CD8-positive, alpha-beta memory T cell (primary cell): ENCODE results near the gene SERPIND1. TPM values are rescaled to one million over a fixed set of nuclear protein-coding genes. Genes with fewer than 3 reads are reported as not detected.
"Not testable (repeated sequence)": the region's sequence is repeated elsewhere in the genome, so short reads cannot be mapped to it uniquely, and the experiment has no call there.

Source experiments
- CTCF ChIA-PET: fragments of 350-600 bp; sonication (Branson Sonifier 250); formaldehyde crosslinking; loops from one replicate; lab custom pipeline; 2021; ENCODE audit warnings: antibody characterized with exemption; lab: Charles Lee
- POLR2A ChIA-PET: fragments of 350-600 bp; sonication (Branson Sonifier 250); formaldehyde crosslinking; loops from one replicate; lab custom pipeline; 2021; ENCODE audit warnings: antibody characterized with exemption; lab: Charles Lee
- DNase-seq, 5 donors: peaks; one replicate each; pipeline versions ENCODE4 v3.0.0 to v3.0.0-alpha.2; 2020 to 2022; ENCODE audit warnings: mixed read lengths in 1 of 5
- H3K27ac ChIP-seq: one replicate; pipeline ENCODE4 v1.7.0; 2013; ENCODE audit warnings: low read depth, mild to moderate bottlenecking, low read length, moderate library complexity
- H3K27me3 ChIP-seq: 2 replicates; pipeline ENCODE4 v1.7.0; 2013; ENCODE audit warnings: low read length, mild to moderate bottlenecking; ENCODE audit not compliant: insufficient read depth, poor library complexity, severe bottlenecking
- H3K36me3 ChIP-seq: 2 replicates; pipeline ENCODE4 v1.7.0; 2013; ENCODE audit warnings: mild to moderate bottlenecking, low read length, moderate library complexity; ENCODE audit not compliant: insufficient read depth
- H3K4me1 ChIP-seq: 2 replicates; pipeline ENCODE4 v1.7.0; 2013; ENCODE audit warnings: mild to moderate bottlenecking, low read length, moderate library complexity; ENCODE audit not compliant: insufficient read depth
- H3K4me3 ChIP-seq: 2 replicates; pipeline ENCODE4 v1.7.0; 2013; ENCODE audit warnings: mild to moderate bottlenecking, low read length
- H3K9me3 ChIP-seq: 2 replicates; pipeline ENCODE4 v1.7.0; 2013; ENCODE audit warnings: mild to moderate bottlenecking, low read length
- H3K27ac Mint-ChIP-seq, 8 donors: one replicate each; pipeline ENCODE4 v1.8.0; 2020 to 2021; ENCODE audit warnings: mixed read lengths in 8 of 8, mild to moderate bottlenecking in 6 of 8, inconsistent platforms in 3 of 8, moderate library complexity in 3 of 8
- H3K27me3 Mint-ChIP-seq, 2 donors: one replicate each; pipeline ENCODE4 v1.8.0; 2020 to 2021; ENCODE audit warnings: mixed read lengths in 2 of 2, mild to moderate bottlenecking in 1 of 2, moderate library complexity in 1 of 2
- H3K36me3 Mint-ChIP-seq, 3 donors: one replicate each; pipeline ENCODE4 v1.8.0; 2020 to 2021; ENCODE audit warnings: mixed read lengths in 3 of 3, inconsistent platforms in 1 of 3, mild to moderate bottlenecking in 1 of 3
- H3K4me1 Mint-ChIP-seq, 3 donors: one replicate each; pipeline ENCODE4 v1.8.0; 2020 to 2021; ENCODE audit warnings: mixed read lengths in 3 of 3, inconsistent platforms in 1 of 3, mild to moderate bottlenecking in 1 of 3
- H3K4me3 Mint-ChIP-seq, 7 donors: one replicate each; pipeline ENCODE4 v1.8.0; 2020 to 2021; ENCODE audit warnings: mixed read lengths in 7 of 7, mild to moderate bottlenecking in 6 of 7, moderate library complexity in 4 of 7, inconsistent platforms in 2 of 7
- H3K9me3 Mint-ChIP-seq, 5 donors: one replicate each; pipeline ENCODE4 v1.8.0; 2020 to 2022; ENCODE audit warnings: mixed read lengths in 5 of 5, mild to moderate bottlenecking in 3 of 5, moderate library complexity in 2 of 5, inconsistent platforms in 1 of 5
- polyA plus RNA-seq: library from polyadenylated mRNA; unstranded; fragments of 300-500 nt; fragmentation: Illumina TruSeq; gene quantifications from one replicate; pipeline ENCODE4 v1.2.3, GENCODE V29; 2021
- total RNA-seq, 2 experiments: library from RNA; stranded (reverse); gene quantifications; one replicate each; pipeline ENCODE4 v1.2.3, GENCODE V29; 2021

Gene SERPIND1
- total RNA-seq (not detected), polyA plus RNA-seq (0.32 TPM)

GRCh38 chr22:20773793-20774212 is at the start of gene SERPIND1:
TSS of gene SERPIND1 (plus strand) at chr22:20774113. CDS start at chr22:20779313, 5,200 bp downstream.
- H3K4me1 Mint-ChIP-seq: peaks cover 0 to 5% (median 5%) of the 10 kb centered on the region in 3 donors
- no peaks in the 10 kb centered on the region for H3K4me1 ChIP-seq
- H3K27me3 Mint-ChIP-seq: no peaks in the 10 kb centered on the region
- no peaks in the 10 kb centered on the region for H3K36me3 ChIP-seq
- ChIA-PET POLR2A (no interaction called here), CTCF (interaction anchor here (1.3 kb wide), 1 partner anchor 112 kb away, joined by 3 read pairs; no protein-coding TSS in a partner anchor)
- DNase-seq: no peak
- peaks cover 0 to 55% (median 14%) of the 10 kb centered on the region in 3 donors for H3K36me3 Mint-ChIP-seq
- H3K9me3 Mint-ChIP-seq: no peaks in the 10 kb centered on the region
- H3K4me3 Mint-ChIP-seq: no peak within 1 kb of the TSS
- H3K4me3 ChIP-seq: no peak within 1 kb of the TSS
- H3K27ac ChIP-seq: no peak within 1 kb of the TSS
- no peaks in the 10 kb centered on the region for H3K9me3 ChIP-seq
- H3K27ac Mint-ChIP-seq: peak within 1 kb of the TSS in 2 of 8 donors; percentile 17 to 50
- H3K27me3 ChIP-seq: no peaks in the 10 kb centered on the region

- Mint-ChIP-seq H3K36me3 (peaks cover 0 to 68% (median 13%) of the 10 kb centered on the region in 3 donors), H3K9me3 (peaks cover 0 to 2% (median 0%) of the 10 kb centered on the region in 5 donors), H3K27ac (peak overlapping the region in 1 of 8 donors; percentile 64), H3K4me1 (no peaks in the 10 kb centered on the region), H3K27me3 (no peaks in the 10 kb centered on the region), H3K4me3 (no peak overlapping the region)
- Histone ChIP-seq H3K27ac (no peak overlapping the region), H3K27me3 (no peaks in the 10 kb centered on the region), H3K4me1 (no peaks in the 10 kb centered on the region), H3K36me3 (peaks cover 16% of the 10 kb centered on the region), H3K9me3 (no peaks in the 10 kb centered on the region), H3K4me3 (no peak overlapping the region)
- DNase-seq: peak in 1 of 5 donors; percentile 10
- CTCF ChIA-PET: no interaction called here
- POLR2A ChIA-PET: no interaction called here
Measured at GRCh38 chr22:20724676-20725454, 49.0 kb upstream of the SERPIND1 start.

- H3K27me3 Mint-ChIP-seq: no peaks in the 10 kb centered on the region
- no peaks in the 10 kb centered on the region for H3K4me1 Mint-ChIP-seq
Measured at GRCh38 chr22:20725987-20726558, 47.8 kb upstream of the SERPIND1 start.

GRCh38 chr22:20727118-20728015 is 46.5 kb upstream of the SERPIND1 start:
- no peak overlapping the region for H3K4me3 Mint-ChIP-seq
- Histone ChIP-seq H3K9me3 (no peaks in the 10 kb centered on the region), H3K27ac (no peak overlapping the region), H3K4me3 (no peak overlapping the region), H3K36me3 (peaks cover 17% of the 10 kb centered on the region), H3K4me1 (no peaks in the 10 kb centered on the region), H3K27me3 (no peaks in the 10 kb centered on the region)
- ChIA-PET CTCF (no interaction called here), POLR2A (no interaction called here)
- H3K27ac Mint-ChIP-seq: no peak overlapping the region
- DNase-seq: no peak
- peaks cover 0 to 57% (median 13%) of the 10 kb centered on the region in 3 donors for H3K36me3 Mint-ChIP-seq
- no peaks in the 10 kb centered on the region for H3K27me3 Mint-ChIP-seq
- peaks cover 0 to 2% (median 0%) of the 10 kb centered on the region in 5 donors for H3K9me3 Mint-ChIP-seq
- H3K4me1 Mint-ChIP-seq: no peaks in the 10 kb centered on the region

More at GRCh38 chr22:20725987-20726558, 47.8 kb upstream of the SERPIND1 start:
- Mint-ChIP-seq H3K4me3 (no peak overlapping the region), H3K36me3 (peaks cover 0 to 60% (median 13%) of the 10 kb centered on the region in 3 donors), H3K9me3 (peaks cover 0 to 2% (median 0%) of the 10 kb centered on the region in 5 donors), H3K27ac (peak overlapping the region in 1 of 8 donors; percentile 80)
- POLR2A ChIA-PET: no interaction called here
- CTCF ChIA-PET: no interaction called here
- DNase-seq: no peak
- peaks cover 17% of the 10 kb centered on the region for H3K36me3 ChIP-seq
- no peak overlapping the region for H3K4me3 ChIP-seq
- H3K4me1 ChIP-seq: no peaks in the 10 kb centered on the region
- H3K27me3 ChIP-seq: no peaks in the 10 kb centered on the region
- H3K27ac ChIP-seq: no peak overlapping the region
- no peaks in the 10 kb centered on the region for H3K9me3 ChIP-seq

GRCh38 chr22:20728523-20729190 is 45.3 kb upstream of the SERPIND1 start:
- peak overlapping the region in 2 of 8 donors; percentile 17 to 42 for H3K27ac Mint-ChIP-seq
- H3K9me3 Mint-ChIP-seq: peaks cover 0 to 2% (median 0%) of the 10 kb centered on the region in 5 donors
- H3K9me3 ChIP-seq: no peaks in the 10 kb centered on the region
- H3K4me1 Mint-ChIP-seq: no peaks in the 10 kb centered on the region
- H3K36me3 Mint-ChIP-seq: peaks cover 0 to 63% (median 13%) of the 10 kb centered on the region in 3 donors
- no peaks in the 10 kb centered on the region for H3K4me1 ChIP-seq
- H3K4me3 ChIP-seq: no peak overlapping the region
- no peak overlapping the region for H3K27ac ChIP-seq
- H3K4me3 Mint-ChIP-seq: no peak overlapping the region
- peaks cover 17% of the 10 kb centered on the region for H3K36me3 ChIP-seq
- no peaks in the 10 kb centered on the region for H3K27me3 ChIP-seq
- H3K27me3 Mint-ChIP-seq: no peaks in the 10 kb centered on the region
- POLR2A ChIA-PET: no interaction called here
- no peak for DNase-seq
- CTCF ChIA-PET: no interaction called here

- Histone ChIP-seq H3K27me3 (no peaks in the 10 kb centered on the region), H3K9me3 (no peaks in the 10 kb centered on the region), H3K36me3 (peaks cover 17% of the 10 kb centered on the region), H3K4me1 (no peaks in the 10 kb centered on the region), H3K4me3 (no peak overlapping the region), H3K27ac (no peak overlapping the region)
- DNase-seq: no peak
- Mint-ChIP-seq H3K27me3 (no peaks in the 10 kb centered on the region), H3K9me3 (peaks cover 0 to 2% (median 0%) of the 10 kb centered on the region in 5 donors), H3K4me3 (no peak overlapping the region), H3K27ac (no peak overlapping the region), H3K36me3 (peaks cover 0 to 64% (median 13%) of the 10 kb centered on the region in 3 donors), H3K4me1 (no peaks in the 10 kb centered on the region)
- ChIA-PET CTCF (no interaction called here), POLR2A (no interaction called here)
Measured at GRCh38 chr22:20729194-20729593, 44.7 kb upstream of the SERPIND1 start.

GRCh38 chr22:20732431-20732830 is 41.5 kb upstream of the SERPIND1 start:
- H3K4me1 Mint-ChIP-seq, H3K4me3 Mint-ChIP-seq, H3K27me3 Mint-ChIP-seq, H3K27ac ChIP-seq, H3K4me3 ChIP-seq, DNase-seq, H3K4me1 ChIP-seq, H3K27ac Mint-ChIP-seq, POLR2A ChIA-PET, H3K9me3 ChIP-seq, H3K9me3 Mint-ChIP-seq, H3K27me3 ChIP-seq: not testable (repeated sequence)
- H3K36me3 Mint-ChIP-seq: peaks cover 0 to 54% (median 7%) of the 10 kb centered on the region in 3 donors
- CTCF ChIA-PET: interaction anchor here (0.8 kb wide), 1 partner anchor 9 kb away, joined by 3 read pairs; no protein-coding TSS in a partner anchor
- H3K36me3 ChIP-seq: peaks cover 17% of the 10 kb centered on the region
